Left forelimb (tissue), 1 donor: ENCODE measurements around the gene S100A12.
A peak's percentile ranks its signal among the peaks of the same experiment; 100 is the strongest.

Source experiments
- DNase-seq: peaks from one replicate; pipeline ENCODE4 v3.0.0-alpha.2; 2018; ENCODE audit warnings: low spot score

S100A12 gene

GRCh38 chr1:153368495-153368894, 6.9 kb downstream of the S100A12 start:
- no peak for DNase-seq

DNA sequence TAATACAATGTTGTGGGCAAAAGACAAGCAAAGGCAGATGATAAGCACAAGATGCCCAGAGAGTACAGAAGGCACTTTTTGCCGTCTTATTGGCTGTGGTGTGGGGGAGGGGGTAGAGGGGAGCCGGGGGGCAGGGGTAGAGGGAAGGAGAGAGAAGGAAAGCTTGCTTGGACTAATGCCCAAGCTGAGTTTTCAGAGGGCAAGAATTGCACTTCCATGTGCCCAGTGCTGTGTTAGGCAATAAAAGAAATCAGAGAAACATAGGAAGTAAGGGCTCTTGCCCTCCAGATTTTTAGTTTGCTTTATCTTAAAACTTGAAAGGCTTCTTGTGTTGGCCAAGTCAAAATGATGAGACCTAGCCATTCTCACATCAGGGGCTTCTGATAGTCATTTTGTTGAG, 8.3 kb downstream of the S100A12 start:
- DNase-seq: no peak

GRCh38 chr1:153366261-153366660, 9.2 kb downstream of the S100A12 start:
- no peak for DNase-seq

- no peak for DNase-seq
Observed at GRCh38 chr1:153365696-153366095, 9.7 kb downstream of the S100A12 start.

DNA sequence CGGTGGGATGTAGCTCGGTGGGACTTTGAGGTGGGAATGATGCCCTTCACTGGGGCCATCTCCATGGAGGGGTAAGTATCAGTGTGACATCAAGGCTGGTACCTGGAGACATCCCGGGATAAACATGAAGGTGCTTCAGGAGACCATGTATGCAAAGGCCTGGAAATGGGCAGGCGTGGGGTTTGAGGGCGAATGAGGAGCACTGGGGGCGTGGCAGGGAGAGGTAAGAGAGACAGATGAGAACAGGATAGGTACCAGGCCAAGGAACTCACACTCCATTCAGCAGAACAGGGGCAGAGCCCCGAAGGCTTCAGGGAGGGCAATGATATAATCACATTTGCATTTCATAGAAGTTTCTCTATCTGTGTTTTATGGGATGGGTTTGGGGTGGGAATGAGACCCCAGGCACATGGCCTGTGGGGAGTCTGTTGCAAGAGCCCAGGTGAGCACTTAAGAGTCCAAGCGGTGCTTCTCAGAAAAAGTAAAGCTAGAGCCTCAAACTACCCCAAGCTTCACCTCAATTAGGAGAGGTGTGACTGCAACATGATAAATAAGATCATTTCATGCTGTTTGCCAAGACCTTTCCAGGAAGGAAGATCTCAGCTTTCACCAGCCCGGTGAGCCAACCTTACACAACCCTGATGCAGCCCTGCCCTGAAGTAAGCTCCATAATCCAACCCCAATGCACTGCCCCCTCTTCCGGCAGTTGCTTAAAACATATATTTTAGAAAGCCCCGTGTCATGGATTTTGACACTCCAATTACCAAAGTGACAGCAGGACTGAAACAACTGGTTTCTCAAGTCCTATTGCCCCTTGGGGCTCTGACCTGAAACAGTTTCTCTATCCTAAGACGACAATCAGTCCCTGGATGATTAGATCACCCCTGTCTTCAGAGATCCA, 10.4 kb downstream of the S100A12 start:
- no peak for DNase-seq

- DNase-seq: no peak
Observed at GRCh38 chr1:153364156-153364555, 11.3 kb downstream of the S100A12 start.

GRCh38 chr1:153363641-153364040, 11.8 kb downstream of the S100A12 start:
- no peak for DNase-seq

DNA sequence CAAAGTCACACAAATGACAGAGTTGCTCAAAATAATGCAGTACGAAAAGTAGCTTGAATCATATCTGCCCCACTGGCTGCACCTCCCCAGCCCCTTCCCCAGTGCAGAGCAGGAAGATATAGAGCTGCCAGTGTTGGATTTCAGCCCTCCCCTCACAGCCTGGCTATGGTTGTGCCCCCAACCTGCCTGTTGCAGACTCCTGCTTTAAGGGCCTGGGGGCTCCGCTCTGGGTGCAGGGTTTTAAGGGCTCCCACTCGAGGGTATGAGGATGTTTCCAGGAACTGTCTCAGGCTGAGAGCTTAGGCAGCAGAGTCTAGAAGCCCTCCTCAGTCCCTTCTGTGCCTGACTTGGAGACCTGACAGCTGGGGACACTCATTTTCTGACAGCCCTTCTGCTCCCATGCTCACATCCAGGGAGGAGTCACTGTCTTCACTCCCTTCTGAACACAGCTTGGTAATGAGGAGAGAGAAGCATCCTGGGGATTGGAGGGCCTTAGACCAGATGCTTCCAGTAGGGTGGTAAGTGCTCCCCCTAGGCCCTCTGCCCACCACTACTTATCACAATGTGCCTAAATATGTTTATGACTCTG, 13.1 kb downstream of the S100A12 start:
- DNase-seq: no peak

- peak; percentile 14 for DNase-seq
Observed at GRCh38 chr1:153361480-153362109, 13.8 kb downstream of the S100A12 start.

GRCh38 chr1:153360592-153361479, 14.6 kb downstream of the S100A12 start:
- DNase-seq: no peak

GRCh38 chr1:153360190-153360589, 15.2 kb downstream of the S100A12 start:
- no peak for DNase-seq

DNA sequence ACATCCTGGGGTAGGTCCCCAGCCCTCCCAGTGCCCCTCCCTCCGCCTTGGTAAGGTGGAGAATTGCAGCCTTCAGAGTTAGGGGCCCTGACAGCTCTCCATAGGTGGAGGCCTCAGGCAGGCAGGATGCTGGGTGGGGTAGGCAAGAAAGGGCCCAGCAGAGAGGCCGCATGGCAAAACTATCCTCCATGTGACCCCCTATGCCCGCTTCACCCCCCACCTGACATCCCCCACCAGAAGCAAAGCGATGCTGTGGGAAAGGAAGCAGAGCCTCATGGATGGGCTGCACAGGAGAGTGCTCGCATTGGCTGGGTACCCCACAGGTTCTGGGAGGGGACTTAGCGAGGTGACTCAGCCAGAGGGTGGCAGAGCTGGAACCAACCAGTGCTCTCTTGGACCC, 16.2 kb downstream of the S100A12 start:
- DNase-seq: no peak

DNA sequence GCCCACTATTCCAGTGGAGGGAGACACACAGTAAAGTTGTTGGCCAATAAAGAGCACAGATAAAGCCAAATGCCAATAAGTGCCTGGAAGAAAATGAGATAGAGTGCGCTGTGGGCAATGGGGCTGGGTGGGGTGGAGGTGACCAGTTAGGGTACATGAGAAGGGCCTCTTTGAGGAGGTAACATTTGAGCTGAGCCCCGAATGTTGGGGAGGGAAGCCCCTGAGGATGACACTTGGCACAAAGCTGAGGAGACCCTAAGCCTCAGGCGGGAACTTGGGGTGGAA, 16.8 kb downstream of the S100A12 start:
- no peak for DNase-seq

GRCh38 chr1:153357853-153358690, 17.3 kb downstream of the S100A12 start, which contains the start of gene S100A9:
TSS of gene S100A9 (plus strand) at chr1:153357854. CDS start at chr1:153358284, 430 bp downstream.
- DNase-seq: no peak

DNA sequence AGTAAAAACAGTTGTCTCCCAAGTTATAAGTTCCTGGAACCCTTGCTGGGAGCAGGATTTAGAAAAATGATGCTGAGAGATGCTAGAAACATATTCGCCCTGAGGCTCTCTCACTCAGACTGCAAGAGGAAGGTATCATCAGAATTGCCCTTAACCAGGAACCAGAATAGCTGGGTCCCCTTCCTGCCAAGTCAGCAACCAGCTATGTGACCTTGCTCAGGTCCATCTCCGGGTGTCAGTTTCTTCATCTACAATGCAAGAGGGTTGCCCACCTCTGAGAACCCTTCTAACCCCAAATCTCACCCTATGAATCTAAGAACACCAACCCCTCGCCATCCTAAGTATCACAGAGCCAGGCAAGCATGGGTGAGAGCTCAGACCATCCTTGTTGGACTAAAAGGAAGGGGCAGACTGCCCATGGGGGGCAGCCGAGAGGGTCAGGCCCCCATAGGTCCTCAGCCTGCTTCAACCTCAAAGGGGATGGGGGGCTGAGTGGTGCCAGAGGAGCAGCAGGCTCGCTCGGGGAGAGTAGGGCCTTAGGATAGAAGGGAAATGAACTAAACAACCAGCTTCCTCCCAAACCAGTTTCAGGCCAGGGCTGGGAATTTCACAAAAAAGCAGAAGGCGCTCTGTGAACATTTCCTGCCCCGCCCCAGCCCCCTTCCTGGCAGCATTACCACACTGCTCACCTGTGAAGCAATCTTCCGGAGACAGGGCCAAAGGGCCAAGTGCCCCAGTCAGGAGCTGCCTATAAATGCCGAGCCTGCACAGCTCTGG, 18.2 kb downstream of the S100A12 start:
- no peak for DNase-seq

DNA sequence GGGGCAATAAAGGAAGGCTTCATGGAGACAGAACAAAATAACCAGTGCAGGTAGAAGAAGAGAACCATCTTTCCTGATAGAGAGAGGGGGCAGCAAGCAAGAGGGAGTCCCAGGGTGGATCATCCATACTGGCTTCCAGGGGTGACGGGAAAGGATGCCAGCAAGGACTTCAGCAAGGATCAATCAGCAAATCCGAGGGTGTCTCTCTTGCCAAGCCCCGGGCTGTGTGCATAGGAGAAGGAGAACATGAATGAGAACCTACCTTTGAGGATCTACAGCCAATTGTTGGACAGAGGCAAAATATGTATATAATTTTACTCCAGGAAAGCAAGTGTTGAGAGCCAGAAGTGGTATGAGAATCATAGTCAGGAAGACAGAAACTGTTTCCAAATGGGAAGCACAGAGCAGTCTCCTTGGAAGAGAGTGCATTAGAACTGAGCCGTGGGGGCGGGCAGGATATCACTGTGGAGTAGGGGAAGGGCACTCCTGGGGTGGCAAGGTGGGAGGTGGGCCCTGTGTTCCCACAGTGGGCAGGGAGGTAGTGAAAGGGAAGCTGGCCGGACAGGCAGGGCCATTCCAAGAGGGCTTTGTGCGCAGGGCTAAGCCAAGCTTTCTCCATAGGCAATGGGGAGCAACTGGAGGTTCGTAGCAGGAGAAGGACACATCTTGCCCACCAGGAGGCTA, 18.9 kb downstream of the S100A12 start:
- DNase-seq: no peak

DNA sequence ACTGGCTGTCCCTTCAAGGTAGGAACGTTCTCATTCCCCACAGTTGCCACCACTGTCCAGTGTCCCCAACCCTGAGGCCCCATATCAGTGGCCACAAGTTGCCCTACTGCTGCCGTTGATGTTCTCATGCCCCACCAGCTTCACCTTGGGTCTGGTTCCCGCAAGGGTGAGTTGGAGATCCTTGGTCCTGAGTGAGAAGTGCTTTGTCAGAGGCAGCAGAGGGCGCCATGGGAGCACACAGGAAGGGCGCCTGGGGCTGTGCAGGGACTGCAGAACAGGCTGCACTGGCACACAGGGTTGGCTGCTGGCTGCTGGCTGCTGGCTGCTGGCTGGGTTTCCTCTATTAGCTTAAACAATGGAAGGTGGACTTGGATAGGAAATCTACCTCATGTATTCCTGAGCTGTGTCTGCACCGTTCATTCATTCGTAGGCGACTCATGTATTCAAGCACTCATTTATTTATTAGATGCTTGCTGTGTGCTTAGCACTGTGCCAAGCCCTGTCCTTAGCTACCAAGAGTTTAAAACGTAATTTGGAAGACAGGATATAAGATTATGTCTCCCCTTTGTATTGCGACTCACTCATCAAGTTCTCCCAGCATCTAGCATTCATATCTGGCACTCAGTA, 19.9 kb downstream of the S100A12 start:
- no peak for DNase-seq

DNA sequence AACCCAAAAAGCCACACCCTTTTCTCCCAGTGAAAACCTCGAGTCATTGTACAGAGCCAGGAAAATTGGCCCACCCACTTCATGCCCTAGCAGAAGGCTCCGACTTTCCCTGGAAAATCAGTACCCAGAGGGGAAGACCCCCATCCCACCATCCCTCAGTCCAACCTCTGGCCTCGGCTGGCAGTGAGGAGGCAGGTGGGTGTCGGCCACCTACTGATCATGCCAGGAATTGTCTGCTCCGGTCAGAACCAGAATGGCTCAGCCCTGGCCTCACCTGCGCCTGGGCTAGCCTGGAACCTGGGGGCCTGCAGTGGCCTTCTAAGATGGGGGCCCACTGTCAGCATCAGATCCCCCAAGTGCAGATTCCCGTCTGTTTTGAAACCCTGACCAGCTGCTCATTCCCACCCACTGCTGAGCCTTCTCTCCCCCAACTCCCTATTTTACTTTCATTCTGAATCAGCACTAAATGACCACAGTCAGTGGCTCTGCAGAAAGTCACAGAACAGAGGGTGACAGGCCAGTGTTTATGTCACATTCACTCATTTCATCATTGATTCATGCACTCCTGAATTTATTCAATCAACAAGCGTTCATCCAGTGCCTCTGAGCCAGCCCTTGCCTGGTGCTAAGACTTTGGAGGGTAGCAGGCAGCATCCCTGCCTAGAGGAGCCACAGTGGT, 20.8 kb downstream of the S100A12 start:
- no peak for DNase-seq
